Measurements from ENCODE around the gene ERG28.
"Not testable (repeated sequence)": the region's sequence is repeated elsewhere in the genome, so short reads cannot be mapped to it uniquely, and the experiment has no call there.

The ERG28 gene

GRCh38 chr14:75697918-75698317, 37.2 kb upstream of the ERG28 start:
- Histone ChIP-seq H3K27ac (ENCODE audit: extremely low read depth, low read depth, low read length) (no peak overlapping the region), H3K9me3 (ENCODE audit: control insufficient read depth, insufficient read depth, low read depth, low read length) (no peaks in the 10 kb centered on the region), H3K4me1 (ENCODE audit: control insufficient read depth, insufficient read depth, low read length) (no peaks in the 10 kb centered on the region), H3K4me3 (ENCODE audit: low read depth, low read length) (no peak overlapping the region), H3K36me3 (ENCODE audit: control insufficient read depth in 2 of 2, insufficient read depth in 1 of 2, low read length in 2 of 2) (peaks cover 17 to 60% of the 10 kb centered on the region in 2 experiments)
- CTCF ChIA-PET = no interaction called here
- TF ChIP-seq ZNF785 (tag by site-specific recombination; IDR thresholded peaks at IDR 0.05) (no peak), ZNF37A (tag by site-specific recombination; IDR thresholded peaks at IDR 0.05) (no peak), ZXDB (tag by site-specific recombination; IDR thresholded peaks at IDR 0.05) (no peak), ZBTB8A (tag by site-specific recombination; IDR thresholded peaks at IDR 0.05) (no peak), ZNF596 (tag by site-specific recombination; IDR thresholded peaks at IDR 0.05) (no peak), ZNF394 (tag by site-specific recombination; IDR thresholded peaks at IDR 0.05; ENCODE audit: borderline replicate concordance) (no peak), ZNF449 (tag by site-specific recombination; IDR thresholded peaks at IDR 0.05) (no peak), ZNF776 (tag by site-specific recombination; IDR thresholded peaks at IDR 0.05; ENCODE audit: borderline replicate concordance) (no peak), MYNN (tag by site-specific recombination; IDR thresholded peaks at IDR 0.05; ENCODE audit: borderline replicate concordance) (no peak), ZNF529 (tag by site-specific recombination; IDR thresholded peaks at IDR 0.05; ENCODE audit: insufficient replicate concordance) (no peak), ZNF521 (tag by site-specific recombination; IDR thresholded peaks at IDR 0.05) (no peak), KLF9 (tag by site-specific recombination; IDR thresholded peaks at IDR 0.05; ENCODE audit: low read depth) (no peak), ZNF148 (tag by site-specific recombination; IDR thresholded peaks at IDR 0.05; ENCODE audit: borderline replicate concordance) (no peak), ZNF140 (tag by site-specific recombination; IDR thresholded peaks at IDR 0.05) (no peak), ZNF202 (tag by site-specific recombination; IDR thresholded peaks at IDR 0.05; ENCODE audit: borderline replicate concordance) (no peak), ZNF302 (tag by site-specific recombination; IDR thresholded peaks at IDR 0.05; ENCODE audit: low read depth) (no peak), ZNF571 (tag by site-specific recombination; IDR thresholded peaks at IDR 0.05) (no peak), CTCF (tag by site-specific recombination; IDR thresholded peaks at IDR 0.05) (no peak)
- POLR2A ChIA-PET = no interaction called here

GRCh38 chr14:75697386-75697785, 36.7 kb upstream of the ERG28 start:
- no peak overlapping the region for H3K4me3 ChIP-seq (ENCODE audit: low read depth, low read length)
- no peaks in the 10 kb centered on the region for H3K4me1 ChIP-seq (ENCODE audit: control insufficient read depth, insufficient read depth, low read length)
- TF ChIP-seq ZNF404 (tag by site-specific recombination; IDR thresholded peaks at IDR 0.05) (no peak), ZNF274 (IDR thresholded peaks at IDR 0.05; ENCODE audit: low read length) (no peak), ZNF274 (tag by site-specific recombination; IDR thresholded peaks at IDR 0.05; ENCODE audit: borderline replicate concordance) (no peak)
- ChIA-PET POLR2A (no interaction called here), CTCF (interaction anchor here (0.6 kb wide), 1 partner anchor 103 kb away, joined by 7 read pairs; no protein-coding TSS in a partner anchor)
- H3K27ac ChIP-seq (ENCODE audit: extremely low read depth, low read depth, low read length) = no peak overlapping the region
- no peaks in the 10 kb centered on the region for H3K9me3 ChIP-seq (ENCODE audit: control insufficient read depth, insufficient read depth, low read depth, low read length)
- H3K36me3 ChIP-seq (ENCODE audit: control insufficient read depth in 2 of 2, insufficient read depth in 1 of 2, low read length in 2 of 2) = peaks cover 17 to 61% of the 10 kb centered on the region in 2 experiments

GRCh38 chr14:75695025-75695424, 34.3 kb upstream of the ERG28 start:
- H3K9me3 ChIP-seq (ENCODE audit: control insufficient read depth, insufficient read depth, low read depth, low read length); CTCF ChIA-PET; H3K4me1 ChIP-seq (ENCODE audit: control insufficient read depth, insufficient read depth, low read length); H3K4me3 ChIP-seq (ENCODE audit: low read depth, low read length); H3K27ac ChIP-seq (ENCODE audit: extremely low read depth, low read depth, low read length); POLR2A ChIA-PET: not testable (repeated sequence)
- peaks cover 21 to 63% of the 10 kb centered on the region in 2 experiments for H3K36me3 ChIP-seq (ENCODE audit: control insufficient read depth in 2 of 2, insufficient read depth in 1 of 2, low read length in 2 of 2)

All from HEK293 (cell line).